MV-4-11 (cell line): Measurements from ENCODE around the gene RNF4.
"Not testable (repeated sequence)": the region's sequence is repeated elsewhere in the genome, so short reads cannot be mapped to it uniquely, and the experiment has no call there.

Experiments used
- DNase-seq: peaks from one replicate; lab custom pipeline; 2025; lab: John Stamatoyannopoulos, UW

RNF4 gene

GRCh38 chr4:2458546-2459491 is 10.1 kb upstream of the RNF4 start:
- no peak for DNase-seq

- no peak for DNase-seq
These were observed 9.1 kb upstream of the RNF4 start for GRCh38 chr4:2459589-2460349.

- no peak for DNase-seq
These were observed 7.5 kb upstream of the RNF4 start for GRCh38 chr4:2461246-2461960.

GRCh38 chr4:2462218-2462991 is 6.5 kb upstream of the RNF4 start:
- peak; percentile 49 for DNase-seq

- DNase-seq, result no peak
These were observed 5.7 kb upstream of the RNF4 start for GRCh38 chr4:2462992-2463762.

- DNase-seq, result no peak
These were observed 3.9 kb upstream of the RNF4 start for GRCh38 chr4:2465032-2465431.

- not testable (repeated sequence) for DNase-seq
These were observed 3.4 kb upstream of the RNF4 start for GRCh38 chr4:2465544-2465943.

- peak; percentile 32 for DNase-seq
These were observed 482 bp downstream of the RNF4 start for GRCh38 chr4:2469192-2469984.

- no peak for DNase-seq
These were observed 1.9 kb downstream of the RNF4 start for GRCh38 chr4:2470791-2471190.

GRCh38 chr4:2472187-2472586 is 3.3 kb downstream of the RNF4 start:
- no peak for DNase-seq

GRCh38 chr4:2478229-2478628 is 9.3 kb downstream of the RNF4 start:
- DNase-seq, result no peak

GRCh38 chr4:2480649-2481048 is 11.7 kb downstream of the RNF4 start:
- DNase-seq, result no peak

GRCh38 chr4:2482192-2482591 is 13.3 kb downstream of the RNF4 start:
- DNase-seq, result no peak

GRCh38 chr4:2482693-2483092 is 13.8 kb downstream of the RNF4 start:
- DNase-seq, result peak; percentile 44

- no peak for DNase-seq
These were observed 14.3 kb downstream of the RNF4 start for GRCh38 chr4:2483237-2483636.

GRCh38 chr4:2484185-2484584 is 15.3 kb downstream of the RNF4 start:
- no peak for DNase-seq

- DNase-seq, result peak; percentile 97
These were observed 16.1 kb downstream of the RNF4 start for GRCh38 chr4:2484993-2485392.

GRCh38 chr4:2485956-2486355 is 17.1 kb downstream of the RNF4 start:
- DNase-seq, result peak; percentile 55

GRCh38 chr4:2486981-2487380 is 18.1 kb downstream of the RNF4 start:
- DNase-seq, result no peak

GRCh38 chr4:2487632-2488031 is 18.7 kb downstream of the RNF4 start:
- DNase-seq, result no peak
